ENCODE measurements around the gene RIT1.
A peak's percentile ranks its signal among the peaks of the same experiment; 100 is the strongest.

The RIT1 gene, protein sequence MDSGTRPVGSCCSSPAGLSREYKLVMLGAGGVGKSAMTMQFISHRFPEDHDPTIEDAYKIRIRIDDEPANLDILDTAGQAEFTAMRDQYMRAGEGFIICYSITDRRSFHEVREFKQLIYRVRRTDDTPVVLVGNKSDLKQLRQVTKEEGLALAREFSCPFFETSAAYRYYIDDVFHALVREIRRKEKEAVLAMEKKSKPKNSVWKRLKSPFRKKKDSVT

GRCh38 chr1:155911156-155912055, at the start of gene RIT1:
Gene RIT1, minus strand, starts transcription at chr1:155911349. Its CDS starts 588 bp downstream, at chr1:155910761.
- no peak for DNase-seq (ENCODE audit: extremely low read depth, low read depth)
- TF ChIP-seq, protein P1, sequence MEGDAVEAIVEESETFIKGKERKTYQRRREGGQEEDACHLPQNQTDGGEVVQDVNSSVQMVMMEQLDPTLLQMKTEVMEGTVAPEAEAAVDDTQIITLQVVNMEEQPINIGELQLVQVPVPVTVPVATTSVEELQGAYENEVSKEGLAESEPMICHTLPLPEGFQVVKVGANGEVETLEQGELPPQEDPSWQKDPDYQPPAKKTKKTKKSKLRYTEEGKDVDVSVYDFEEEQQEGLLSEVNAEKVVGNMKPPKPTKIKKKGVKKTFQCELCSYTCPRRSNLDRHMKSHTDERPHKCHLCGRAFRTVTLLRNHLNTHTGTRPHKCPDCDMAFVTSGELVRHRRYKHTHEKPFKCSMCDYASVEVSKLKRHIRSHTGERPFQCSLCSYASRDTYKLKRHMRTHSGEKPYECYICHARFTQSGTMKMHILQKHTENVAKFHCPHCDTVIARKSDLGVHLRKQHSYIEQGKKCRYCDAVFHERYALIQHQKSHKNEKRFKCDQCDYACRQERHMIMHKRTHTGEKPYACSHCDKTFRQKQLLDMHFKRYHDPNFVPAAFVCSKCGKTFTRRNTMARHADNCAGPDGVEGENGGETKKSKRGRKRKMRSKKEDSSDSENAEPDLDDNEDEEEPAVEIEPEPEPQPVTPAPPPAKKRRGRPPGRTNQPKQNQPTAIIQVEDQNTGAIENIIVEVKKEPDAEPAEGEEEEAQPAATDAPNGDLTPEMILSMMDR (IDR thresholded peaks at IDR 0.05; ENCODE audit: low read depth, low read length, missing control alignments): no peak
- peak within 1 kb of the TSS; percentile 61 for H3K4me3 ChIP-seq (replicated peaks; ENCODE audit: low read depth, low read length)

GRCh38 chr1:155960081-155960745, 49.1 kb upstream of the RIT1 start:
- DNase-seq (ENCODE audit: extremely low read depth, low read depth): no peak
- TF ChIP-seq, protein P1 (IDR thresholded peaks at IDR 0.05; ENCODE audit: low read depth, low read length, missing control alignments): no peak
- H3K4me3 ChIP-seq (replicated peaks; ENCODE audit: low read depth, low read length): no peak overlapping the region

GRCh38 chr1:155957411-155957915, 46.3 kb upstream of the RIT1 start:
- TF ChIP-seq, protein P1 (IDR thresholded peaks at IDR 0.05; ENCODE audit: low read depth, low read length, missing control alignments): no peak

DNA sequence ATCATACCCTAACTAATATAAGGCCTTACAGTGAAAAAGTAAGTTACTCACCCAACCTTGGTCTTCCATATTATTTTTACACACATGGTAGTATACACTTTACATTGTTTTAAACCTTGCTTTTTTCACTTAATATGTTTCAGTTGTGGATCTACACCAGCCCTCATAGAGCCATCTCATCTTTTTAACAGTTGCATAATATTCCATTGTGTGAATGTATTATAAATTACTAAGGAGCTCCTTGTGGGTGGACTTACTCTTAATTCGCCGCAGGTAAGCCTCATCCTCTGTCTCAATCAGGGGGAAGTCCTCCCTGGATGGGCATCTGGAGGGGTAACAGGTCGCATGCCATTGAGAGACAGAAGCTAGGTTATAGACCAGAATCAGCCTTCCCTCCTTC, 43.5 kb upstream of the RIT1 start:
- no peak overlapping the region for H3K4me3 ChIP-seq (replicated peaks; ENCODE audit: low read depth, low read length)
- TF ChIP-seq, protein P1 (IDR thresholded peaks at IDR 0.05; ENCODE audit: low read depth, low read length, missing control alignments): no peak

More at GRCh38 chr1:155957411-155957915, 46.3 kb upstream of the RIT1 start:
- no peak for DNase-seq (ENCODE audit: extremely low read depth, low read depth)
- H3K4me3 ChIP-seq (replicated peaks; ENCODE audit: low read depth, low read length): no peak overlapping the region

DNA sequence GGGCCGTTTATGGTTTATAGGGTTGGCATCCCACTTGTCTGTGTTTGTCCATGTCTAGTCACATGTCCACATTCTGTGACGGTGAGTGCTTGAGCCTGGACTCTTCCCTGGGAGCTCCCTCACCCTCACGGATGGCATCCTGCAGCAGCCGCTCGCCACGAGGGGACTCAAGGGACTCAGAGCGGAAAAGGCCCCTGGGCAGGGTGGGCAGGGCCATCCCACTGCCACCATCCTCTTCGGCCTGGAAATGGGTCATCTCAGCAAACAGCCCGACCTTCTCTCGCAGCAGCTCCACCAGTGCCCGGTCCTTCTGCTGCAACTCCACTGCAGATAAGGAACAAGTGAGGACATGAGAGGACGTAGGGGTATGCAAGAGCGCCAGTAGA, 41.3 kb upstream of the RIT1 start:
- H3K4me3 ChIP-seq (replicated peaks; ENCODE audit: low read depth, low read length): no peak overlapping the region
- TF ChIP-seq, protein P1 (IDR thresholded peaks at IDR 0.05; ENCODE audit: low read depth, low read length, missing control alignments): no peak
- DNase-seq (ENCODE audit: extremely low read depth, low read depth): no peak

More for the DNA sequence above, 43.5 kb upstream of the RIT1 start:
- no peak for DNase-seq (ENCODE audit: extremely low read depth, low read depth)

DNA sequence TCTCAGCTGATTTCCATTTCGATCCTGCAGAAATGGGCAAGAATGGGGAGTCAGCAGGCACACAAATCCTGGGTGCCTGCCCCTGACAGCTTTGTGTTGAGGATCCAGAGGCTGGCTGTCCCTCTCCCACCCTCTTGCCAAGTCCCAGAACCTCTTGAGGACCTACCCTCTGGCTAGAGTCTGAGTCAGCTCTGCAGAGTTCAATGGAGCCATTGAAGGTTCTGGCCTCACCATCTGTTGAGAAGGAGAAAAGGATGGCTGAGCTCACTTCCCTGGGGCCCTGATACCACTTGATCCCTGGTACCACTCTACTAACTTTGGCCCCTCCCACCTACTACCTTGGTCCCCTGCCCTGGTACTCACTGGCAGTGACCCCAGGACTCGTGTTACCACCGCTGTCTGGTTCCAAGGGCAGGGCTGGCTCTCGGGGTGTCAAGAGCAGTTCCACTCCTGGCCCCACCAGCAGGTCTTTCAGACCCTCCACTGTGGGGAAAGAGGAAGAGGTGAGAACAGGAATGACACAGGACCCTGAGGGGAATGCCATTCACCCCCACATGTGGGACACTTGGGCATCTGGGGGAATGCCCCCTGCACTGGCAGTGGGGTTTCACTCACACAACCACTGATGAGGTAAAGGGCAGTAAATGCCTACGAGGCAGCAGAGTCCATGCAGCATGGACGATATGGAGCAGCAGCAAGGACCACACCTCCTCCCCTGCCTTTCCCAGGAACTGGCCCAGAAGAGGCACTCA, 40.8 kb upstream of the RIT1 start:
- DNase-seq (ENCODE audit: extremely low read depth, low read depth): no peak

More for the DNA sequence above, 40.8 kb upstream of the RIT1 start:
- TF ChIP-seq, protein P1 (IDR thresholded peaks at IDR 0.05; ENCODE audit: low read depth, low read length, missing control alignments): no peak
- H3K4me3 ChIP-seq (replicated peaks; ENCODE audit: low read depth, low read length): no peak overlapping the region

Data from HFF-Myc (cell line).